Inflammatory macrophage (primary cell): ENCODE data around the gene REXO4.

Experiments
- DNase-seq, 2 donors: peaks; one replicate each; pipeline ENCODE4 v3.0.0-alpha.2; 2020 to 2022

Gene REXO4

GRCh38 chr9:133367221-133367620 lies 50.6 kb downstream of the REXO4 start:
- DNase-seq: no peak

DNA sequence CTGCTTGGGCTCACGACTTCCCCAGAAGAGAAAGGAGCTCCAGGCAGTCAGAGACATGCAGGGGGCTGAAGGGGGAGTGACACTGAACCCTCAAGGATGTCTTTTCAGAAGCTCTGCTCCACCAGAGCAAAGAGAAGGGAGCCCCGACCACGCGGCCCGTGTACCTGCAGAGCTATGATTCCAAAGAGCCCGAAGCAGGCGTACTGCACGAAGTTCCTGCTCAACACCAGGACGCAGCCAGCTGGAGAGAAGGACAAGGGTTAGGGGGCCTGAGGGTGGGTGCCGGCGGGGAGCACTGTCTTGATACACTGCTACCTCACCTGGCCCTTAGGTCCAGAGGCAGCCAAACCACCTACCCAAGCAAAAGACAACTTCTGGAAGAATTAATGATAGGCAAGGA lies 51.4 kb downstream of the REXO4 start:
- DNase-seq: no peak

GRCh38 chr9:133362359-133363044 lies 55.3 kb downstream of the REXO4 start:
- DNase-seq: no peak

DNA sequence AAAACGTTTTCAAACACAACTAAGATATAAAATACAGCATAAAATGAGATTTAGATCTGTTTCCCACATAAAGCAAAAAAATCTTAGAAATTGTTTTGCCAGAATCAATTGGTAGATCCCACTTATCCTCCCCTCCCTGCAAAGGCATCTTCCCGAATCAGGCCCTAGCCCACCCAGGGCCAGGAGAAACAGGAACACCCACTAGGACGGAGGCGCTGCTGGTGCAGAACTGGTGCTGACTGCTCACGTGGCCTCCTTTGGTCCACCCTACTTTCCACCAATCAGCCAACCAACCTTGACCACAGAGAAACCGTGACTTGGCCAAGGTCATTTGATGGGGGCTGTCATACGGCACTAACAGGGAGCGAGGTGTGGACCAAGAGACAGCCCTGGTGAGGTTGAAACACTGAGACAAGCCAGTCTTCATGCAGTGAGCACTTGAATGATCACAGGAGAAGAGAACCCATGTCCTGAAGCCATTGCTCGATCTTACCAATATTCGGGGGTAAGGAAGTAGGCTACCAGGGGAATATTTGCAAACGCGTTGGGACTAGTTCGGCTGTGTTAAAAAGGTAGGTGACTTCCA lies 56.2 kb downstream of the REXO4 start:
- no peak for DNase-seq

- DNase-seq: no peak
Measured at GRCh38 chr9:133360400-133361393, 57.1 kb downstream of the REXO4 start.

DNA sequence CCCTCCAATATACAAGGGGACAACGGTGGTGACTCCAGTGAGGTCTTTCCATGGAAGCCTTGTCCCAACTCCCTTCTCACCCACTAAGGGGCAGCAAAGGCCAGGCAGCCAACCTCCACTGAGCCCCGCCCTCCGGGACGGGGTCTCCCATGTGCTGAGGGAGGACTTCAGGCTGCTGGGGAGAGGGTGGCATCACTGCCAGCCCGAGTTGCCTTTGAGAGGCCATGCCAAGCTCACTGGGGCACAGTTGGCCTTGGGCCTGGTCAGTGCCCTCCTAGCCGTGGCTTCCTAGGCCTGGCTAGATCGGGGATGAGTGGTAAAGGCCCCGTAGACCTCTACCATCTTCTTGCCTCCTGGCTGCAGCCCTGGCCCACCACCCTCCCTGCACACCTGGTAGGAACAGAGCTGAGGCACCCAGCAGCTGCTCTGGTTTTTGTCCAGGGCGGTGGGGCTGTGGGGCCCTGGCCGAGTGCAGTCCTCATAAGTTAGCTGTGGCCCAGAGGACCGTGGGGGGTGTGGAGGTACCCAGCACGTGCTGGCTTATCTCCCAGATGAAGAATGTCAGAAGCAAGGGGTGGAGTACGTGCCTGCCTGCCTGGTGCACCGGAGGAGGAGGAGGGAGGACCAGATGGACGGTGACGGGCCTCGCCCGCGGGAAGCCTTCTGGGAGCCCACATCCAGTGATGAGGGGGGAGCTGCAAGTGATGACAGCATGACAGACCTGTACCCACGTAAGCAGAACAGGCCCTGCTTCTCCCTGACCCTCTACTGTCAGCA lies 58.2 kb downstream of the REXO4 start:
- DNase-seq: no peak

DNA sequence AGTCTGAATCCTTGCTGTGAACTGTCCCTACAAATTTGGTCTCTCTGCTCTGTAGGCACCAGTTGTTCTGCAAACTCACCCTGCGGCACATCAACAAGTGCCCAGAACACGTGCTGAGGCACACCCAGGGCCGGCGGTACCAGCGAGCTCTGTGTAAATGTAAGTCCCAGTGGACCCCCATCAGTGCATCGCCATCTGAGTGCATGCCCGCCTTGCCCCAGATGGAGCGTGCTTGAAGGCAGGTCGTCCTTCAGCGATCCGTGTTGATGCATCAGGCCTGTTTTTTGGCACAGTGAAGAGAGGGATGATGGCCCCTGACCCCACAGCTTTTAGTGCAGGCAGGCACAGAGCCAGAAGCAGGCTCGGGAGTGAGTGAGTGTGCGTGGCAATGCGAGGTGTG lies 60.2 kb downstream of the REXO4 start:
- DNase-seq: no peak

DNA sequence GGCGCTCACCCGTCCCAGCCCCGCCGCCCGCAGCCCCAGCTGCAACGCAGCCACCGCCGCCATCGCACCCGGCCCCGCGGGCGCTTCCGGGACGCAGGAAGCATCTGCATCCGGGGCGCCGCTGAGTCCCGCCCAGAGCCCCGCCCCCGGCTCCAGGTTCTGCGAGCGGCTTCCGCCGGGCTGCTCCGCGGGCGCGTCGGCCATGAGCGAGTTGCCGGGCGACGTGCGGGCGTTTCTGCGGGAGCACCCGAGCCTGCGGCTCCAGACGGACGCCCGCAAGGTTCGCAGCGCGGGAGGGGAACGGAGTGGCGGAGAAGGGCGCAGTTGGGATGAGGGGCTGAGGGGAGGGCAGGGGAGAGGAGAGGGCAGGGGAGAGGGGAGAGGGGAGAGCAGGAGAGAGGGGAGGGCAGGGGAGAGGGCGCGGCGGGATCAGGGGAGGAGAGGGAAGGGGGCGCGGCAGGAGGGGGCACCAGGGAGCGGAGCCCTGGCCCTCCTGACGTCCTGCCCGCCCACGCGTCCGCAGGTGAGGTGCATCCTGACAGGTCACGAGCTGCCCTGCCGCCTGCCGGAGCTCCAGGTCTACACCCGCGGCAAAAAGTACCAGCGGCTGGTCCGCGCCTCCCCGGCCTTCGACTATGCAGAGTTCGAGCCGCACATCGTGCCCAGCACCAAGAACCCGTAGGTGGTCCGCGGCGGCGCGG lies 61.3 kb downstream of the REXO4 start, which contains the start of the genes SURF1 and SURF2:
TSS of gene SURF1 (minus strand) at position 97 of the 701 bp plus-strand sequence. CDS start at position 63, 34 bp downstream.
TSS of gene SURF2 (plus strand) at position 160 of the 701 bp plus-strand sequence. CDS start at position 203, 43 bp downstream.
- peak; percentile 82 to 90 for DNase-seq
